ENCODE data around the gene PDE9A. TPM values are rescaled to one million over a fixed set of nuclear protein-coding genes. Genes with fewer than 3 reads are reported as not detected.

Gene PDE9A
- total RNA-seq, 1 experiment from 2014 or later = 44.8 TPM

DNA sequence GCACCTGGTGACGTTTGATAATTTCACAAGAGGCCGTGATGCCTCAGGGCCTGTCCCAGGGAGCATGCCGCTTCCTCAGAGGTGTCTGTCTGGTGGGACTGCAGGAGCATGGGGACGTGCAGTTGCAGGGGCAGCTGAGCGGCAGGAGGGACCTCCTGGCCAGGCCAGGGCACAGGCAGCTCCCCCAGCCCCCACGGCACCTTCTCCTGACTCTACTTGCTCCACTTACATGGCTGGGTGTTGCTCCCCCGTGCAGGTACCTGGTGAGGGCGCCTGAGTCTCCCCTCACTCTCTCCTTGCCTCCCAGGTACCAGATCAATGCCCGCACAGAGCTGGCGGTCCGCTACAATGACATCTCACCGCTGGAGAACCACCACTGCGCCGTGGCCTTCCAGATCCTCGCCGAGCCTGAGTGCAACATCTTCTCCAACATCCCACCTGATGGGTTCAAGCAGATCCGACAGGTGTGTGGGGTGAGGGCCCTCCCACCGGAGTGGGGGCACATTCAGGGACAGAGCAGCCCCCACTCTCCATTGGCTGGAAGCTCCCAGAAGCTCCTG, 108.4 kb downstream of the PDE9A start (continued):
- TF ChIP-seq, protein P1, sequence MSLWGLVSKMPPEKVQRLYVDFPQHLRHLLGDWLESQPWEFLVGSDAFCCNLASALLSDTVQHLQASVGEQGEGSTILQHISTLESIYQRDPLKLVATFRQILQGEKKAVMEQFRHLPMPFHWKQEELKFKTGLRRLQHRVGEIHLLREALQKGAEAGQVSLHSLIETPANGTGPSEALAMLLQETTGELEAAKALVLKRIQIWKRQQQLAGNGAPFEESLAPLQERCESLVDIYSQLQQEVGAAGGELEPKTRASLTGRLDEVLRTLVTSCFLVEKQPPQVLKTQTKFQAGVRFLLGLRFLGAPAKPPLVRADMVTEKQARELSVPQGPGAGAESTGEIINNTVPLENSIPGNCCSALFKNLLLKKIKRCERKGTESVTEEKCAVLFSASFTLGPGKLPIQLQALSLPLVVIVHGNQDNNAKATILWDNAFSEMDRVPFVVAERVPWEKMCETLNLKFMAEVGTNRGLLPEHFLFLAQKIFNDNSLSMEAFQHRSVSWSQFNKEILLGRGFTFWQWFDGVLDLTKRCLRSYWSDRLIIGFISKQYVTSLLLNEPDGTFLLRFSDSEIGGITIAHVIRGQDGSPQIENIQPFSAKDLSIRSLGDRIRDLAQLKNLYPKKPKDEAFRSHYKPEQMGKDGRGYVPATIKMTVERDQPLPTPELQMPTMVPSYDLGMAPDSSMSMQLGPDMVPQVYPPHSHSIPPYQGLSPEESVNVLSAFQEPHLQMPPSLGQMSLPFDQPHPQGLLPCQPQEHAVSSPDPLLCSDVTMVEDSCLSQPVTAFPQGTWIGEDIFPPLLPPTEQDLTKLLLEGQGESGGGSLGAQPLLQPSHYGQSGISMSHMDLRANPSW (CRISPR knock-in tag; conservative IDR thresholded peaks at IDR 0.05; ENCODE audit: low read depth) = no peak
- TF ChIP-seq, protein P2, sequence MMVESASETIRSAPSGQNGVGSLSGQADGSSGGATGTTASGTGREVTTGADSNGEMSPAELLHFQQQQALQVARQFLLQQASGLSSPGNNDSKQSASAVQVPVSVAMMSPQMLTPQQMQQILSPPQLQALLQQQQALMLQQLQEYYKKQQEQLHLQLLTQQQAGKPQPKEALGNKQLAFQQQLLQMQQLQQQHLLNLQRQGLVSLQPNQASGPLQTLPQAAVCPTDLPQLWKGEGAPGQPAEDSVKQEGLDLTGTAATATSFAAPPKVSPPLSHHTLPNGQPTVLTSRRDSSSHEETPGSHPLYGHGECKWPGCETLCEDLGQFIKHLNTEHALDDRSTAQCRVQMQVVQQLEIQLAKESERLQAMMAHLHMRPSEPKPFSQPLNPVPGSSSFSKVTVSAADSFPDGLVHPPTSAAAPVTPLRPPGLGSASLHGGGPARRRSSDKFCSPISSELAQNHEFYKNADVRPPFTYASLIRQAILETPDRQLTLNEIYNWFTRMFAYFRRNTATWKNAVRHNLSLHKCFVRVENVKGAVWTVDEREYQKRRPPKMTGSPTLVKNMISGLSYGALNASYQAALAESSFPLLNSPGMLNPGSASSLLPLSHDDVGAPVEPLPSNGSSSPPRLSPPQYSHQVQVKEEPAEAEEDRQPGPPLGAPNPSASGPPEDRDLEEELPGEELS (CRISPR knock-in tag; IDR thresholded peaks at IDR 0.05) = no peak

DNA sequence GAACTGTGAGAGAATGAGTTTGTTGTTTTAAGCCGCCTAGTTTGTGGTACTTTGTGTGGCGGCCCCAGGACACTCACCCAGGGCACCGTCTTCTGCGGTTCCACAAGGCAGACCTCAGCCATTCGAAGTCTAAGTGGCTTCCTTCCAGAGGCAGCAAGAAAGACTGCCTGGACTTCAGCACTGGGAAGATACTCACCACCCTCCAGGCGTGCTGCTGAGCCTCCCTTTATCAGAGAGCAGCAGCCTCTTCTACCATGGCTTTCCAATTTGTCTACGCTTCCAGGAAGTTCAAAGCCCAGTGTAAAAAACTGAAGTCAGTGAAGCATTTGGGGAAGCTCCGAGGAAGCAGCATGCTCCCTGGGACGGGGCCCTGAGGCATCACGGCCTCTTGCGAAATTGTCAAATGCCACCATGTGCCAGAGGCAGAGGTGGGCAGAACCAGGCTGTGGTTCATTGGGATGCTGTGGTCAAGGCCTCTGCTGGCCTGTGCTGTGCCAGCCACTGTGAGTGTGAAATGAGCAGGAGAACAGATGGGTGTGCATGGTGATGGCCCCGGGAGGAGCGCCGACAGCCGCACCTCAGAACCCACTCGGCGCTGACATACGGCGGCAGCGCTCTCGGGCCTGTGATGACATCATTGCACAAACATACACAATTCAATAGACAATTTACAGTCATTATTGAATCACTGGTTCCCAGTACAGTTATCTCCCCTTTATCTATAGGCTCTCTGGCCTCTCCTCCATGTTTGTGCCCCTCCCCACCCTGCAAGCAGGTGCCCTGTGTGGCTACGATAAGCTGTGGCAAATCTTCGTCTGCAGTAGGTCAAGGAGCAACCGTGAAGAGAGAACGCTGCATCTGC, 110.4 kb downstream of the PDE9A start:
- Mint-ChIP-seq H3K9me3 (no peaks in the 10 kb centered on the region), H3K27ac (0 out of 2 replicates have a peak overlapping the region, but pooled peaks have one; percentile 60), H3K4me3 (no peak overlapping the region), H3K4me1 (no peaks in the 10 kb centered on the region), H3K27me3 (ENCODE audit: low read depth) (no peaks in the 10 kb centered on the region), H3K36me3 (peaks cover 51% of the 10 kb centered on the region)
- POLR2A ChIA-PET = no interaction called here
- ATAC-seq (no peak), DNase-seq (ENCODE audit: low spot score) (no peak)
- CTCF ChIA-PET = interaction anchor here (0.6 kb wide), 1 partner anchor 123 kb away, joined by 3 read pairs; no protein-coding TSS in a partner anchor
- no peak for TF ChIP-seq ETV6 (CRISPR knock-in tag; IDR thresholded peaks at IDR 0.05)
- TF ChIP-seq, protein P3, sequence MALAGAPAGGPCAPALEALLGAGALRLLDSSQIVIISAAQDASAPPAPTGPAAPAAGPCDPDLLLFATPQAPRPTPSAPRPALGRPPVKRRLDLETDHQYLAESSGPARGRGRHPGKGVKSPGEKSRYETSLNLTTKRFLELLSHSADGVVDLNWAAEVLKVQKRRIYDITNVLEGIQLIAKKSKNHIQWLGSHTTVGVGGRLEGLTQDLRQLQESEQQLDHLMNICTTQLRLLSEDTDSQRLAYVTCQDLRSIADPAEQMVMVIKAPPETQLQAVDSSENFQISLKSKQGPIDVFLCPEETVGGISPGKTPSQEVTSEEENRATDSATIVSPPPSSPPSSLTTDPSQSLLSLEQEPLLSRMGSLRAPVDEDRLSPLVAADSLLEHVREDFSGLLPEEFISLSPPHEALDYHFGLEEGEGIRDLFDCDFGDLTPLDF (CRISPR knock-in tag; IDR thresholded peaks at IDR 0.05) = no peak
- TF ChIP-seq, protein P4, sequence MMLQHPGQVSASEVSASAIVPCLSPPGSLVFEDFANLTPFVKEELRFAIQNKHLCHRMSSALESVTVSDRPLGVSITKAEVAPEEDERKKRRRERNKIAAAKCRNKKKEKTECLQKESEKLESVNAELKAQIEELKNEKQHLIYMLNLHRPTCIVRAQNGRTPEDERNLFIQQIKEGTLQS (CRISPR knock-in tag; conservative IDR thresholded peaks at IDR 0.05) = no peak
- TF ChIP-seq ZNF121 (CRISPR knock-in tag; IDR thresholded peaks at IDR 0.05) = no peak
- TF ChIP-seq ESRRA (CRISPR knock-in tag; IDR thresholded peaks at IDR 0.05; ENCODE audit: borderline replicate concordance) = no peak
- TF ChIP-seq, protein P5, sequence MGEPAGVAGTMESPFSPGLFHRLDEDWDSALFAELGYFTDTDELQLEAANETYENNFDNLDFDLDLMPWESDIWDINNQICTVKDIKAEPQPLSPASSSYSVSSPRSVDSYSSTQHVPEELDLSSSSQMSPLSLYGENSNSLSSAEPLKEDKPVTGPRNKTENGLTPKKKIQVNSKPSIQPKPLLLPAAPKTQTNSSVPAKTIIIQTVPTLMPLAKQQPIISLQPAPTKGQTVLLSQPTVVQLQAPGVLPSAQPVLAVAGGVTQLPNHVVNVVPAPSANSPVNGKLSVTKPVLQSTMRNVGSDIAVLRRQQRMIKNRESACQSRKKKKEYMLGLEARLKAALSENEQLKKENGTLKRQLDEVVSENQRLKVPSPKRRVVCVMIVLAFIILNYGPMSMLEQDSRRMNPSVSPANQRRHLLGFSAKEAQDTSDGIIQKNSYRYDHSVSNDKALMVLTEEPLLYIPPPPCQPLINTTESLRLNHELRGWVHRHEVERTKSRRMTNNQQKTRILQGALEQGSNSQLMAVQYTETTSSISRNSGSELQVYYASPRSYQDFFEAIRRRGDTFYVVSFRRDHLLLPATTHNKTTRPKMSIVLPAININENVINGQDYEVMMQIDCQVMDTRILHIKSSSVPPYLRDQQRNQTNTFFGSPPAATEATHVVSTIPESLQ (CRISPR knock-in tag; IDR thresholded peaks at IDR 0.05) = no peak

DNA sequence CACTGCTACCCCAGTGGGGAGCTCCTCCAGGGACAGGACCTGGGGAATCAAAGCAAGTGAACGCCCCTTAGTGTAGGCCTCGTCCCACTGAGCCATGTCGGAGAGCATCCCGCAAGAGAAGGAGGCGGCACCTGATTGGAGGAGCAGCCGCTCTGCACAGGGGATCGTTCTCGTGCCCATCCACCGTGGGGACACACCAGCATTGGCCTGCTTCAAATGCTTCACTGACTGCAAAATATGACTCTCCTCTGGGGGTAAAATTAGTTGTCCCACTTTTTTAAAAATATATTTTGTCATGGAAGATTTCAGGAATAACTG, 111.0 kb downstream of the PDE9A start:
- ATAC-seq (no peak), DNase-seq (ENCODE audit: low spot score) (no peak)
- Mint-ChIP-seq H3K27ac (no peak overlapping the region), H3K27me3 (ENCODE audit: low read depth) (no peaks in the 10 kb centered on the region), H3K36me3 (peaks cover 56% of the 10 kb centered on the region), H3K4me3 (no peak overlapping the region), H3K4me1 (no peaks in the 10 kb centered on the region), H3K9me3 (no peaks in the 10 kb centered on the region)
- TF ChIP-seq NR3C1 (CRISPR knock-in tag; conservative IDR thresholded peaks at IDR 0.05; ENCODE audit: low read depth) (no peak), RELA (CRISPR knock-in tag; IDR thresholded peaks at IDR 0.05; ENCODE audit: borderline replicate concordance) (no peak), ZNF232 (CRISPR knock-in tag; IDR thresholded peaks at IDR 0.05) (no peak), ESRRA (CRISPR knock-in tag; IDR thresholded peaks at IDR 0.05; ENCODE audit: borderline replicate concordance) (no peak), CREB1 (CRISPR knock-in tag; IDR thresholded peaks at IDR 0.05) (no peak), NR2C2 (CRISPR knock-in tag; IDR thresholded peaks at IDR 0.05) (no peak), JUN (CRISPR knock-in tag; IDR thresholded peaks at IDR 0.05) (no peak), ZBTB21 (CRISPR knock-in tag; IDR thresholded peaks at IDR 0.05; ENCODE audit: borderline replicate concordance) (no peak), SMAD3 (CRISPR knock-in tag; IDR thresholded peaks at IDR 0.05; ENCODE audit: borderline replicate concordance) (no peak), ZNF423 (CRISPR knock-in tag; IDR thresholded peaks at IDR 0.05) (no peak)
- ChIA-PET POLR2A (no interaction called here), CTCF (no interaction called here)

All from WTC11 (cell line).